ENCODE data around the gene BHLHE23. TPM values are rescaled to one million over a fixed set of nuclear protein-coding genes. Genes with fewer than 3 reads are reported as not detected.

Gene BHLHE23
- total RNA-seq, 1 experiment from 2014 or later: not detected

DNA sequence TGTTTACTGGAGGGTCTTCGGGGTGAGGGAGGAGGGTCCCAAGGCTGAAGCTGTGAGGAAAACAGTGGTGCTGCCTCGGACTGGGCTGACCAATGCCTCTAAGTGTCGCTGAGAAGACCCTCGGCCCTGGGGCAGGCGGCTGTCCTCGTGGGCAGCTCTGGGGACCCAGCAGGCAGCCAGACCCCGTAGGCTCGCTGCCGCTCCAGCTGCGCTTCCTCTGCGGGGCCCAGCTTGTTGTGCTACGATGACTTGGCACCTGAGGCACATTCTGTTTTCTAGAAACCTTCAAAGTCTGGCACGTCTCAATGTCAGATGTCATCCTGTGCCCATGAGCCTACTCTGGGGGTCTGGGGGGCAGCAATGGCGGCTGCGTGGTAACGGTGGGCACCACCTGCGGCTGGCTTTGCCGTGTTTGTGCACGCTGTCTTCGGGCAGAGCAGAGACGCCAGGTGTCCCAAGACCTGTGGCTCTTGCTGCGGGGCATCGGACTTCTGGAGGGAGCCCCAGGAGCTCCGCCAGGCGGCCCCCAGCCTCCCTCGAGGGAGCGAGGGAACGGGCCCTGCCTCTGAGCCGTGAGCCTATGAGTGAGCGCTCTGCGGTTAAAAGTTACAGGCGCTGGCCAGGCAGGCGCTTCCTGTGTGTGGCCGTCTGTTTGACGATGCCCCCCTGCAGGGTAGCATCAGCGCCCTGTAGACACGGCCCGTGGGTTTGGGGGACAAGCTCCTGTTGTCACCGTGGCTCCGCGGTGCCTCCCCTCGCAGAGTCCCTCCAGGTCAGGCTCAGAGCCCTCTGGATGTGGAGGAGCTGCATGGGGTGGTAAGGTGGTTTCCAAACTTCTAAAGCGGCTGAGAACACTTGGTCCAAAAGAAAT lies 47.4 kb downstream of the BHLHE23 start:
- no peaks in the 10 kb centered on the region for H3K9me3 ChIP-seq (ENCODE audit: control insufficient read depth in 1 of 2, insufficient read depth in 1 of 2, low read depth in 1 of 2, low read length in 2 of 2)
- TF ChIP-seq EZH2phosphoT487 (IDR thresholded peaks at IDR 0.05; ENCODE audit: borderline replicate concordance): no peak
- no peak for TF ChIP-seq YY1 (IDR thresholded peaks at IDR 0.05; ENCODE audit: extremely low read depth, insufficient replicate concordance, low read depth, low read length)
- TF ChIP-seq POLR2AphosphoS5 (IDR thresholded peaks at IDR 0.05; ENCODE audit: low read depth, low read length): no peak
- intact Hi-C loops (cut with micrococcal nuclease): no loop called here
- no peak overlapping the region for H3K4me3 ChIP-seq (replicated peaks in 1 of 2; ENCODE audit: low read depth in 1 of 2, low read length in 2 of 2)
- peaks cover 15% of the 10 kb centered on the region; the same call in 1 of the 2 replicates for H3K79me2 ChIP-seq (ENCODE audit: insufficient read depth, low read length)
- H3K4me1 ChIP-seq (ENCODE audit: control insufficient read depth in 1 of 2, insufficient read depth in 2 of 2, low read length in 2 of 2): no peaks in the 10 kb centered on the region
- no peak for ATAC-seq
- H3K27ac ChIP-seq (ENCODE audit: low read depth, low read length): no peak overlapping the region
- no peaks in the 10 kb centered on the region for H3K27me3 ChIP-seq (ENCODE audit: insufficient read depth, low read length)
- no peak overlapping the region for H3K4me2 ChIP-seq (ENCODE audit: low read length)
- POLR2A ChIA-PET: interaction anchor here (0.5 kb wide), 1 partner anchor 13 kb away, joined by 3 read pairs; no protein-coding TSS in a partner anchor
- no peak overlapping the region for H2AFZ ChIP-seq (ENCODE audit: low read depth, low read length, poor library complexity, severe bottlenecking)
- CTCF ChIA-PET: no interaction called here
- DNase-seq (ENCODE audit: low read depth, low spot score): no peak
- no peaks in the 10 kb centered on the region for H4K20me1 ChIP-seq (ENCODE audit: insufficient read depth)
- RAD21 ChIA-PET (ENCODE audit: low non-redundant PET in 1 of 2, low total read pairs in 2 of 2, uncharacterized antibody in 2 of 2, unreplicated experiment in 2 of 2): no interaction called here
- no peaks in the 10 kb centered on the region for H3K9me2 ChIP-seq (ENCODE audit: insufficient read depth)
- no TSS peak for BruUV-seq (replicated peaks)
- H3K36me3 ChIP-seq (ENCODE audit: control insufficient read depth in 1 of 2, insufficient read depth in 2 of 2, low read length in 2 of 2): peaks cover 0 to 5% of the 10 kb centered on the region in 2 experiments; a peak in 1 of 4 replicates
- no peak overlapping the region for H3K9ac ChIP-seq (ENCODE audit: low read length)

DNA sequence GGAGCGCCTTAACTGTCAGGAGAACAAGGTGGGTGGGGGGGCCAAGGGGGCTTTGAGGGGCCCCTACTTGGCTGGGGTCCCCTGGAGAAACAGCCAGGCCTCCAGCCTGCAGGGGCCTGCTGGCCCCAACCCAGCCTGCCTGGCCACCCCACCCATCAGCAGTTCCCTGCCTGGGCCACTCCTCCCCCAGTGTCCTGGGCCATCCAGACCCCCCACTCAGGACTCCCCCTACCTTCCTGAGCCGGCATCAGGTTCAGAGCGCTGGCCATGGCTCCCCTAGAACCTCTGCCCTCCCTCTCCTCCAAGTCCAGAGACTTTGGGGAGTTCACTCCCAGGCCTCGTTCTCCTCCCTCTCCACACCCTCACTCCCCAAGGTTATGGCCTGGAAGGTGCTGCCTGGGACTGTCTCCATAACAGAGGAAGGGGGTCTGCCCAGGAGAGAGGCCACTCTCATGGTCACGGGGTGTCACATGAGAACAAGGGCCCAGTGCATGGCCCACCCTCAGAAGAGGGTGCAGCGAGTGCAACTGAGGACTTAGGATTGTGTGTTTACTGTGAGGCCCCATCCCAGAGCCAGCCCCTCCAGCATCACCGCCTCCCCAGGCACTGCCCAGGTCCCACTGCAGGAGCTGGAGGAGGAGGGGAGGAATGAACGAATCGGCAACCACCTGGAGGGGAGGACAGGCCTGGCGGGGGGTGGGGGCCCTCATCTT lies 48.2 kb downstream of the BHLHE23 start:
- Histone ChIP-seq H3K9ac (ENCODE audit: low read length) (no peak overlapping the region), H3K4me1 (ENCODE audit: control insufficient read depth in 1 of 2, insufficient read depth in 2 of 2, low read length in 2 of 2) (peaks cover 0 to 3% of the 10 kb centered on the region in 2 experiments; a peak in 3 of 4 replicates), H4K20me1 (ENCODE audit: insufficient read depth) (no peaks in the 10 kb centered on the region), H3K4me2 (ENCODE audit: low read length) (no peak overlapping the region), H3K27me3 (ENCODE audit: insufficient read depth, low read length) (no peaks in the 10 kb centered on the region), H3K9me3 (ENCODE audit: control insufficient read depth in 1 of 2, insufficient read depth in 1 of 2, low read depth in 1 of 2, low read length in 2 of 2) (no peaks in the 10 kb centered on the region), H3K9me2 (ENCODE audit: insufficient read depth) (no peaks in the 10 kb centered on the region), H2AFZ (ENCODE audit: low read depth, low read length, poor library complexity, severe bottlenecking) (no peak overlapping the region), H3K4me3 (replicated peaks in 1 of 2; ENCODE audit: low read depth in 1 of 2, low read length in 2 of 2) (no peak overlapping the region), H3K27ac (ENCODE audit: low read depth, low read length) (no peak overlapping the region), H3K79me2 (ENCODE audit: insufficient read depth, low read length) (peaks cover 23% of the 10 kb centered on the region; the same call in 1 of the 2 replicates), H3K36me3 (ENCODE audit: control insufficient read depth in 1 of 2, insufficient read depth in 2 of 2, low read length in 2 of 2) (peaks cover 0 to 5% of the 10 kb centered on the region in 2 experiments; a peak in 1 of 4 replicates)
- ChIA-PET CTCF (no interaction called here), RAD21 (ENCODE audit: low non-redundant PET in 1 of 2, low total read pairs in 2 of 2, uncharacterized antibody in 2 of 2, unreplicated experiment in 2 of 2) (no interaction called here), POLR2A (interaction anchor here (0.5 kb wide), 1 partner anchor 14 kb away, joined by 3 read pairs; no protein-coding TSS in a partner anchor)
- no TSS peak for BruUV-seq (replicated peaks)
- intact Hi-C loops (cut with micrococcal nuclease): no loop called here
- DNase-seq (ENCODE audit: low read depth, low spot score): no peak
- ATAC-seq: no peak
- TF ChIP-seq EZH2phosphoT487 (IDR thresholded peaks at IDR 0.05; ENCODE audit: borderline replicate concordance) (no peak), ELF1 (IDR thresholded peaks at IDR 0.05; ENCODE audit: borderline replicate concordance, low read depth) (no peak), EZH2 (IDR thresholded peaks at IDR 0.05) (no peak), JUND (IDR thresholded peaks at IDR 0.05) (no peak), ATF3 (IDR thresholded peaks at IDR 0.05) (no peak), CBX3 (IDR thresholded peaks at IDR 0.05; ENCODE audit: low read depth) (no peak), REST (IDR thresholded peaks at IDR 0.05; ENCODE audit: low read depth) (no peak), TCF7L2 (IDR thresholded peaks at IDR 0.05; ENCODE audit: borderline replicate concordance, extremely low read depth, insufficient read depth, insufficient read length) (no peak), POLR2AphosphoS5 (IDR thresholded peaks at IDR 0.05; ENCODE audit: low read depth, low read length) (no peak), ZNF274 (IDR thresholded peaks at IDR 0.05; ENCODE audit: low read depth, low read length) (no peak), SRF (IDR thresholded peaks at IDR 0.05; ENCODE audit: low read depth) (no peak), CEBPB (IDR thresholded peaks at IDR 0.05; ENCODE audit: low read depth) (no peak)
- TF ChIP-seq, protein P1, sequence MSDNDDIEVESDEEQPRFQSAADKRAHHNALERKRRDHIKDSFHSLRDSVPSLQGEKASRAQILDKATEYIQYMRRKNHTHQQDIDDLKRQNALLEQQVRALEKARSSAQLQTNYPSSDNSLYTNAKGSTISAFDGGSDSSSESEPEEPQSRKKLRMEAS (IDR thresholded peaks at IDR 0.05): no peak

Data from HCT116 (cell line).